Measurements from ENCODE around the gene PNPLA2.

DNA sequence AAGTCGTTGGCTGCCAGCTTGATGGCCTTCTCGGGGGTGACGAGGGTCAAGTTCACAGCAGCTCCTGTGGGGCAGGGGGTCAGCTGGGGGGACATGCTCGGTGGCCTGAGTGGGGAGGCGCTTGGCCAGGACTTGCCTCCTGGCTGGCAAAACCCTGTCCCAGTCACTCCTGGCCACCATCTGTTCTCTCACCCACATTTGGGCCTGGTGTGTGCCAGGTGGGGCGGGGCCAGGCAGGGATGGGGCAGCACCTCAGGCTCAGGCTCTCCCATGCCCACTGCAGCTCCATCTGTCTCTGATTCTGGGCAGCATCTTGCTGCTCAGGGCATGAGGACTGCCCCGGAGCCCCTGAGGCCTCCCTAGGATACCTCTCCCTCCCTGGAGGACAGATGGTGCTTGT lies 25.2 kb upstream of the PNPLA2 start:
- TF ChIP-seq, protein P1, sequence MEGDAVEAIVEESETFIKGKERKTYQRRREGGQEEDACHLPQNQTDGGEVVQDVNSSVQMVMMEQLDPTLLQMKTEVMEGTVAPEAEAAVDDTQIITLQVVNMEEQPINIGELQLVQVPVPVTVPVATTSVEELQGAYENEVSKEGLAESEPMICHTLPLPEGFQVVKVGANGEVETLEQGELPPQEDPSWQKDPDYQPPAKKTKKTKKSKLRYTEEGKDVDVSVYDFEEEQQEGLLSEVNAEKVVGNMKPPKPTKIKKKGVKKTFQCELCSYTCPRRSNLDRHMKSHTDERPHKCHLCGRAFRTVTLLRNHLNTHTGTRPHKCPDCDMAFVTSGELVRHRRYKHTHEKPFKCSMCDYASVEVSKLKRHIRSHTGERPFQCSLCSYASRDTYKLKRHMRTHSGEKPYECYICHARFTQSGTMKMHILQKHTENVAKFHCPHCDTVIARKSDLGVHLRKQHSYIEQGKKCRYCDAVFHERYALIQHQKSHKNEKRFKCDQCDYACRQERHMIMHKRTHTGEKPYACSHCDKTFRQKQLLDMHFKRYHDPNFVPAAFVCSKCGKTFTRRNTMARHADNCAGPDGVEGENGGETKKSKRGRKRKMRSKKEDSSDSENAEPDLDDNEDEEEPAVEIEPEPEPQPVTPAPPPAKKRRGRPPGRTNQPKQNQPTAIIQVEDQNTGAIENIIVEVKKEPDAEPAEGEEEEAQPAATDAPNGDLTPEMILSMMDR (IDR thresholded peaks at IDR 0.05), result no peak
- TF ChIP-seq POLR2A (IDR thresholded peaks at IDR 0.05) (no peak), POLR2AphosphoS5 (IDR thresholded peaks at IDR 0.05) (no peak)
